ENCODE data around the gene WASL.

GRCh38 chr7:123749537-123749857 is 694 bp upstream of the WASL start:
- TF ChIP-seq POLR2A (IDR thresholded peaks at IDR 0.05) = no peak
- no peak for TF ChIP-seq CTCF (IDR thresholded peaks at IDR 0.05)

Data from tibial nerve (tissue), 3 donors.